Gastrocnemius medialis (tissue), 4 donors: ENCODE measurements around the gene PDF.

Experiments
- POLR2A ChIP-seq, 2 donors: fragments of 450-650 bp; IDR thresholded peaks; one replicate each; pipeline ENCODE4 v1.6.1; 2017; ENCODE audit warnings: antibody characterized with exemption in 2 of 2, mild to moderate bottlenecking in 2 of 2, moderate library complexity in 2 of 2
- TF ChIP-seq, protein P1 (sequence below), 5 experiments: fragments of 450-650 bp in 3 of 5; fragments of 200-600 bp in 2 of 5; sonication (generic) in 2 of 5; IDR thresholded peaks in 4 of 5; conservative IDR thresholded peaks in 1 of 5; 1 replicate in 4 of 5; 2 replicates in 1 of 5; pipeline ENCODE4 v1.5.1; 2016 to 2019; ENCODE audit warnings: antibody characterized with exemption in 5 of 5, mild to moderate bottlenecking in 3 of 5, moderate library complexity in 3 of 5

DNA sequence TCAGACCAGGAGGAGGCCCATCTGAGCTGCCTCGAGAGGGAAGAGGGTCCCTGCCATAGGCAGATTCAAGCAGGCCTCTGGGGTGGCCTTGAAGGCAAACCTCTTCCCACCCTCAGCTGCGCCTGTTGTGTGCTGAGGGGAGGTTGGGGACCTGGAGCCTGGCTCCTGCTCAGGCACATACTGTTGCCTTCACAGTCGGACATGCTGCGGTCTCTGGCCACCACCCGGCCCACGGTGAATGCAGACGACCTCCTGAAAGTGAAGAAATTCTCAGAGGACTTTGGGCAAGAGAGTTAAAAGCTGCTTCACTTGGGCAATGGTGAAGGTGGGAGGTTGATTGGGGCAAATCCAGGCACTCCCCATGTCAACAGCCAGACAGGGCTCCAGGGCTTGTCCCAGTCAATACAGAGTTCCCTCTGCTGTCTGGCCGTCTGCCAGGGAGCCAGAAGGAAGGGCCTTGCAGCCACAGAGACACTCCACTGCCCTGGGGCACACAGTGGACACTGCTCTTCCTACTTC, 6.3 kb downstream of the PDF start:
- TF ChIP-seq, protein P1, sequence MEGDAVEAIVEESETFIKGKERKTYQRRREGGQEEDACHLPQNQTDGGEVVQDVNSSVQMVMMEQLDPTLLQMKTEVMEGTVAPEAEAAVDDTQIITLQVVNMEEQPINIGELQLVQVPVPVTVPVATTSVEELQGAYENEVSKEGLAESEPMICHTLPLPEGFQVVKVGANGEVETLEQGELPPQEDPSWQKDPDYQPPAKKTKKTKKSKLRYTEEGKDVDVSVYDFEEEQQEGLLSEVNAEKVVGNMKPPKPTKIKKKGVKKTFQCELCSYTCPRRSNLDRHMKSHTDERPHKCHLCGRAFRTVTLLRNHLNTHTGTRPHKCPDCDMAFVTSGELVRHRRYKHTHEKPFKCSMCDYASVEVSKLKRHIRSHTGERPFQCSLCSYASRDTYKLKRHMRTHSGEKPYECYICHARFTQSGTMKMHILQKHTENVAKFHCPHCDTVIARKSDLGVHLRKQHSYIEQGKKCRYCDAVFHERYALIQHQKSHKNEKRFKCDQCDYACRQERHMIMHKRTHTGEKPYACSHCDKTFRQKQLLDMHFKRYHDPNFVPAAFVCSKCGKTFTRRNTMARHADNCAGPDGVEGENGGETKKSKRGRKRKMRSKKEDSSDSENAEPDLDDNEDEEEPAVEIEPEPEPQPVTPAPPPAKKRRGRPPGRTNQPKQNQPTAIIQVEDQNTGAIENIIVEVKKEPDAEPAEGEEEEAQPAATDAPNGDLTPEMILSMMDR (IDR thresholded peaks at IDR 0.05 in 4 of 5, conservative IDR thresholded peaks at IDR 0.05 in 1 of 5): no peak
- TF ChIP-seq POLR2A (IDR thresholded peaks at IDR 0.05): no peak
